MM.1S (cell line): ENCODE measurements around the gene FES.

Source experiments
- DNase-seq: peaks from one replicate; pipeline ENCODE4 v3.0.0-alpha.2; 2015
- H2AFZ ChIP-seq: fragments of 300-600 bp; sonication (generic); 2 replicates; pipeline ENCODE4 v1.6.0; 2016; ENCODE audit warnings: antibody characterized with exemption, low read length
- H3F3A ChIP-seq: fragments of 300-600 bp; sonication (generic); 2 replicates; pipeline ENCODE4 v1.6.1; 2016; ENCODE audit warnings: mild to moderate bottlenecking, antibody characterized with exemption, low read length, moderate library complexity, mixed read lengths; ENCODE audit not compliant: insufficient read depth
- H3K27ac ChIP-seq: fragments of 300-600 bp; sonication (generic); 2 replicates; pipeline ENCODE4 v1.5.1; 2016; ENCODE audit warnings: mild to moderate bottlenecking, low read length
- H3K27me3 ChIP-seq: fragments of 300-600 bp; sonication (generic); replicated peaks from 2 replicates; pipeline ENCODE4 v1.6.0; 2016; ENCODE audit warnings: low read length; ENCODE audit not compliant: insufficient read depth
- H3K36me3 ChIP-seq: fragments of 300-600 bp; sonication (generic); replicated peaks from 2 replicates; pipeline ENCODE4 v1.6.1; 2016; ENCODE audit warnings: mild to moderate bottlenecking, low read length, mixed read lengths; ENCODE audit not compliant: insufficient read depth
- H3K4me1 ChIP-seq: fragments of 300-600 bp; sonication (generic); 2 replicates; pipeline ENCODE4 v1.6.1; 2016; ENCODE audit warnings: low read length, mixed read lengths
- H3K4me2 ChIP-seq: fragments of 300-600 bp; sonication (generic); 2 replicates; pipeline ENCODE4 v1.6.0; 2016; ENCODE audit warnings: low read depth, low read length
- H3K4me3 ChIP-seq: fragments of 300-600 bp; sonication (generic); 2 replicates; pipeline ENCODE4 v1.5.1; 2016; ENCODE audit warnings: low read length, mixed read lengths
- H3K79me2 ChIP-seq: fragments of 300-600 bp; sonication (generic); 2 replicates; pipeline ENCODE4 v1.6.1; 2016; ENCODE audit warnings: mixed run types, low read length, mixed read lengths
- H3K9ac ChIP-seq: fragments of 300-600 bp; sonication (generic); 2 replicates; pipeline ENCODE4 v1.6.1; 2016; ENCODE audit warnings: low read length, mixed read lengths
- H3K9me2 ChIP-seq: fragments of 300-600 bp; sonication (generic); replicated peaks from 2 replicates; pipeline ENCODE4 v1.6.1; 2016; ENCODE audit warnings: mild to moderate bottlenecking, low read length, mixed read lengths; ENCODE audit not compliant: insufficient read depth
- H3K9me3 ChIP-seq: fragments of 300-600 bp; sonication (generic); replicated peaks from 2 replicates; pipeline ENCODE4 v1.6.1; 2016; ENCODE audit warnings: mild to moderate bottlenecking, low read length, mixed read lengths; ENCODE audit not compliant: insufficient read depth
- H4K20me1 ChIP-seq: fragments of 300-600 bp; sonication (generic); 2 replicates; pipeline ENCODE4 v1.6.1; 2016; ENCODE audit warnings: mild to moderate bottlenecking, low read length, moderate library complexity, mixed read lengths; ENCODE audit not compliant: insufficient read depth
- CTCF ChIP-seq: fragments of 300-600 bp; sonication (generic); IDR thresholded peaks from 2 replicates; pipeline ENCODE4 v1.5.1; 2016; ENCODE audit warnings: antibody characterized with exemption, low read length, mixed read lengths
- EZH2 ChIP-seq: fragments of 300-600 bp; sonication (generic); optimal IDR thresholded peaks from 2 replicates; pipeline ENCODE3; 2017; ENCODE audit warnings: low read depth, mild to moderate bottlenecking, antibody characterized with exemption, low read length, mixed read lengths
- EZH2phosphoT487 ChIP-seq: fragments of 300-600 bp; sonication (generic); IDR thresholded peaks from 2 replicates; pipeline ENCODE4 v1.6.1; 2018; ENCODE audit warnings: antibody characterized with exemption, low read length

FES gene

GRCh38 chr15:90939756-90940155 is 55.5 kb downstream of the FES start:
- no peak overlapping the region for H3K4me3 ChIP-seq
- H3K9me3 ChIP-seq, result no peaks in the 10 kb centered on the region
- H3K27ac ChIP-seq, result no peak overlapping the region
- no peak for DNase-seq
- H3K4me1 ChIP-seq, result peaks cover 9% of the 10 kb centered on the region
- peaks cover 23% of the 10 kb centered on the region for H3K79me2 ChIP-seq
- TF ChIP-seq EZH2 (no peak), CTCF (no peak), EZH2phosphoT487 (no peak)
- no peak overlapping the region for H3K9ac ChIP-seq
- peaks cover 5% of the 10 kb centered on the region for H3F3A ChIP-seq
- H4K20me1 ChIP-seq, result no peaks in the 10 kb centered on the region
- no peak overlapping the region for H2AFZ ChIP-seq
- H3K36me3 ChIP-seq, result no peaks in the 10 kb centered on the region; the same call in none of the 2 replicates
- no peaks in the 10 kb centered on the region for H3K9me2 ChIP-seq
- H3K4me2 ChIP-seq, result no peak overlapping the region
- no peaks in the 10 kb centered on the region for H3K27me3 ChIP-seq

- H3K9ac ChIP-seq, result no peak overlapping the region
- no peaks in the 10 kb centered on the region for H3K27me3 ChIP-seq
- peaks cover 8% of the 10 kb centered on the region for H3K4me1 ChIP-seq
- H3K4me2 ChIP-seq, result no peak overlapping the region
- TF ChIP-seq CTCF, result no peak
- no peak for TF ChIP-seq EZH2phosphoT487
- TF ChIP-seq EZH2, result no peak
- no peaks in the 10 kb centered on the region for H3F3A ChIP-seq
- no peaks in the 10 kb centered on the region for H4K20me1 ChIP-seq
- peaks cover 15% of the 10 kb centered on the region for H3K79me2 ChIP-seq
- H3K9me2 ChIP-seq, result no peaks in the 10 kb centered on the region
- no peak for DNase-seq
- no peak overlapping the region for H2AFZ ChIP-seq
- no peak overlapping the region for H3K4me3 ChIP-seq
- H3K27ac ChIP-seq, result no peak overlapping the region
- no peaks in the 10 kb centered on the region for H3K9me3 ChIP-seq
- no peaks in the 10 kb centered on the region; the same call in none of the 2 replicates for H3K36me3 ChIP-seq
Observed at GRCh38 chr15:90941038-90941437, 56.7 kb downstream of the FES start.

- no peak for DNase-seq
- TF ChIP-seq CTCF (no peak), EZH2 (no peak), EZH2phosphoT487 (no peak)
- Histone ChIP-seq H2AFZ (no peak overlapping the region), H3F3A (no peaks in the 10 kb centered on the region), H3K27me3 (no peaks in the 10 kb centered on the region), H3K4me1 (no peaks in the 10 kb centered on the region), H3K27ac (no peak overlapping the region), H3K4me2 (no peak overlapping the region), H3K9me3 (no peaks in the 10 kb centered on the region), H4K20me1 (no peaks in the 10 kb centered on the region), H3K9ac (no peak overlapping the region), H3K9me2 (no peaks in the 10 kb centered on the region), H3K79me2 (peaks cover 3% of the 10 kb centered on the region; the same call in 1 of the 2 replicates), H3K4me3 (no peak overlapping the region), H3K36me3 (no peaks in the 10 kb centered on the region; the same call in none of the 2 replicates)
Observed at GRCh38 chr15:90942354-90943120, 58.2 kb downstream of the FES start.
